HFF-Myc (cell line): ENCODE results near the gene KRT72.

Experiments
- DNase-seq: peaks from one replicate; pipeline ENCODE4 v3.0.0-alpha.2; 2011; ENCODE audit warnings: low read depth; ENCODE audit errors: extremely low read depth
- H3K4me3 ChIP-seq: replicated peaks from 2 replicates; pipeline ENCODE4 v1.5.1; 2011; ENCODE audit warnings: low read depth, mild to moderate bottlenecking, control low read depth, low read length
- CTCF ChIP-seq: IDR thresholded peaks from 2 replicates; pipeline ENCODE4 v1.5.1; 2012; ENCODE audit warnings: mild to moderate bottlenecking, low read depth, low read length, control low read depth; ENCODE audit errors: missing control alignments

Gene KRT72

GRCh38 chr12:52608826-52609630 lies 7.8 kb upstream of the KRT72 start:
- no peak for TF ChIP-seq CTCF
- DNase-seq = no peak
- no peak overlapping the region for H3K4me3 ChIP-seq

GRCh38 chr12:52608161-52608560 lies 6.9 kb upstream of the KRT72 start:
- no peak for TF ChIP-seq CTCF
- DNase-seq = no peak
- no peak overlapping the region for H3K4me3 ChIP-seq

GRCh38 chr12:52607314-52607713 lies 6.1 kb upstream of the KRT72 start:
- H3K4me3 ChIP-seq = no peak overlapping the region
- DNase-seq = no peak
- no peak for TF ChIP-seq CTCF

- H3K4me3 ChIP-seq = no peak overlapping the region
- TF ChIP-seq CTCF = no peak
- no peak for DNase-seq
Observed at GRCh38 chr12:52606581-52607218, 5.4 kb upstream of the KRT72 start.

GRCh38 chr12:52606096-52606495 lies 4.8 kb upstream of the KRT72 start:
- TF ChIP-seq CTCF = no peak
- no peak for DNase-seq
- H3K4me3 ChIP-seq = no peak overlapping the region

GRCh38 chr12:52605542-52605941 lies 4.3 kb upstream of the KRT72 start:
- TF ChIP-seq CTCF = no peak
- DNase-seq = no peak
- no peak overlapping the region for H3K4me3 ChIP-seq

- H3K4me3 ChIP-seq = no peak overlapping the region
- no peak for DNase-seq
- no peak for TF ChIP-seq CTCF
Observed at GRCh38 chr12:52604859-52605258, 3.6 kb upstream of the KRT72 start.
